BJ (cell line): ENCODE data around the gene AFF3. TPM values are rescaled to one million over a fixed set of nuclear protein-coding genes. Genes with fewer than 3 reads are reported as not detected.

Experiments used
- CTCF ChIA-PET: fragments of 350-600 bp; formaldehyde crosslinking; extraction: SDS; loops from one replicate; lab custom pipeline; 2021; ENCODE audit warnings: antibody characterized with exemption, inconsistent platforms; lab: Yijun Ruan, JAX
- POLR2A ChIA-PET: fragments of 300-600 bp; sonication (Branson Sonifier 250); formaldehyde crosslinking; extraction: SDS; loops from one replicate; lab custom pipeline; 2021; ENCODE audit warnings: antibody characterized with exemption; lab: Charles Lee
- DNase-seq: peaks from one replicate; pipeline ENCODE4 v3.0.0-alpha.2; 2011; ENCODE audit warnings: low read depth
- H3K27me3 ChIP-seq: 2 replicates; pipeline ENCODE4 v1.6.0; 2011; ENCODE audit warnings: low read length; ENCODE audit not compliant: control insufficient read depth, insufficient read depth
- H3K36me3 ChIP-seq: 2 replicates; pipeline ENCODE4 v1.5.1; 2011; ENCODE audit warnings: low read length; ENCODE audit not compliant: control insufficient read depth, insufficient read depth
- H3K4me3 ChIP-seq: 2 replicates; pipeline ENCODE4 v1.5.1; 2011; ENCODE audit warnings: low read depth, mild to moderate bottlenecking, control low read depth, low read length
- CTCF ChIP-seq: IDR thresholded peaks from 2 replicates; pipeline ENCODE4 v1.5.1; 2011; ENCODE audit warnings: low read depth, mild to moderate bottlenecking, control low read depth, inconsistent platforms, low read length, moderate library complexity; ENCODE audit not compliant: insufficient read depth
- polyA plus RNA-seq: library from polyadenylated mRNA; depleted of rRNA; stranded (reverse); fragments of >200 nt; gene quantifications from 2 replicates; pipeline ENCODE4 v1.2.3, GENCODE V29; 2011

The AFF3 gene
- polyA plus RNA-seq, 1 experiment: 11.5 TPM

- no peak for DNase-seq
- ChIA-PET CTCF (interaction anchor here (0.8 to 1.1 kb wide), 2 partner anchors 10 to 57 kb away, joined by 3 read pairs; no protein-coding TSS in a partner anchor), POLR2A (no interaction called here)
- no peak for TF ChIP-seq CTCF
- H3K4me3 ChIP-seq: no peak overlapping the region
- H3K36me3 ChIP-seq: no peaks in the 10 kb centered on the region
- no peaks in the 10 kb centered on the region for H3K27me3 ChIP-seq
Observed at GRCh38 chr2:99888617-99889016, 253.8 kb downstream of the AFF3 start.

- CTCF ChIA-PET: no interaction called here
- POLR2A ChIA-PET: no interaction called here
- no peaks in the 10 kb centered on the region for H3K36me3 ChIP-seq
- DNase-seq: no peak
- no peak overlapping the region for H3K4me3 ChIP-seq
- H3K27me3 ChIP-seq: no peaks in the 10 kb centered on the region
- no peak for TF ChIP-seq CTCF
Observed at GRCh38 chr2:99886418-99886817, 256.0 kb downstream of the AFF3 start.

- Histone ChIP-seq H3K27me3 (no peaks in the 10 kb centered on the region), H3K4me3 (no peak overlapping the region), H3K36me3 (no peaks in the 10 kb centered on the region)
- CTCF ChIA-PET: interaction anchor here (2.5 kb wide), 1 partner anchor 9 kb away, joined by 10 read pairs; no protein-coding TSS in a partner anchor
- POLR2A ChIA-PET: no interaction called here
- no peak for DNase-seq
- no peak for TF ChIP-seq CTCF
Observed at GRCh38 chr2:99883358-99883757, 259.0 kb downstream of the AFF3 start.

- CTCF ChIA-PET: interaction anchor here (0.5 to 2.5 kb wide), 3 partner anchors 10 to 282 kb away, joined by 3 to 10 read pairs (median 3); no protein-coding TSS in a partner anchor
- no peak for DNase-seq
- no peak overlapping the region for H3K4me3 ChIP-seq
- TF ChIP-seq CTCF: no peak
- H3K36me3 ChIP-seq: no peaks in the 10 kb centered on the region
- H3K27me3 ChIP-seq: no peaks in the 10 kb centered on the region
- POLR2A ChIA-PET: no interaction called here
Observed at GRCh38 chr2:99881901-99882591, 260.3 kb downstream of the AFF3 start.

- no peak overlapping the region for H3K4me3 ChIP-seq
- POLR2A ChIA-PET: no interaction called here
- no peaks in the 10 kb centered on the region for H3K36me3 ChIP-seq
- no peaks in the 10 kb centered on the region for H3K27me3 ChIP-seq
- TF ChIP-seq CTCF: no peak
- CTCF ChIA-PET: interaction anchor here (0.6 to 2.5 kb wide), 4 partner anchors 8 to 40 kb away, joined by 3 to 10 read pairs (median 3); no protein-coding TSS in a partner anchor
- no peak for DNase-seq
Observed at GRCh38 chr2:99880964-99881294, 261.5 kb downstream of the AFF3 start.
